Effector memory CD4-positive, alpha-beta T cell (primary cell): Measurements from ENCODE around the gene TPSG1.
"Not testable (repeated sequence)": the region's sequence is repeated elsewhere in the genome, so short reads cannot be mapped to it uniquely, and the experiment has no call there.

Source experiments
- DNase-seq, 3 donors: peaks; one replicate each; pipeline ENCODE4 v3.0.0-alpha.2; 2020
- H3K27ac ChIP-seq: 2 replicates; pipeline ENCODE4 v1.7.0; 2013; ENCODE audit warnings: mild to moderate bottlenecking, low read length, moderate library complexity; ENCODE audit not compliant: insufficient read depth, poor library complexity, severe bottlenecking
- H3K27me3 ChIP-seq: replicated peaks from 2 replicates; pipeline ENCODE4 v1.7.0; 2013; ENCODE audit warnings: mild to moderate bottlenecking, low read length; ENCODE audit not compliant: insufficient read depth, control insufficient read depth, poor library complexity, severe bottlenecking
- H3K36me3 ChIP-seq: 2 replicates; pipeline ENCODE4 v1.7.0; 2013; ENCODE audit warnings: mild to moderate bottlenecking, low read length, moderate library complexity; ENCODE audit not compliant: control insufficient read depth, insufficient read depth
- H3K4me1 ChIP-seq: 2 replicates; pipeline ENCODE4 v1.7.0; 2013; ENCODE audit warnings: low read length, mild to moderate bottlenecking; ENCODE audit not compliant: control insufficient read depth, insufficient read depth, poor library complexity, severe bottlenecking
- H3K4me3 ChIP-seq: 2 replicates; pipeline ENCODE4 v1.7.0; 2013; ENCODE audit warnings: low read length, low read depth, mild to moderate bottlenecking; ENCODE audit not compliant: insufficient read depth, poor library complexity, severe bottlenecking
- H3K9me3 ChIP-seq: 2 replicates; pipeline ENCODE4 v1.7.0; 2013; ENCODE audit warnings: mild to moderate bottlenecking, low read length, moderate library complexity; ENCODE audit not compliant: control insufficient read depth

TPSG1 gene

DNA sequence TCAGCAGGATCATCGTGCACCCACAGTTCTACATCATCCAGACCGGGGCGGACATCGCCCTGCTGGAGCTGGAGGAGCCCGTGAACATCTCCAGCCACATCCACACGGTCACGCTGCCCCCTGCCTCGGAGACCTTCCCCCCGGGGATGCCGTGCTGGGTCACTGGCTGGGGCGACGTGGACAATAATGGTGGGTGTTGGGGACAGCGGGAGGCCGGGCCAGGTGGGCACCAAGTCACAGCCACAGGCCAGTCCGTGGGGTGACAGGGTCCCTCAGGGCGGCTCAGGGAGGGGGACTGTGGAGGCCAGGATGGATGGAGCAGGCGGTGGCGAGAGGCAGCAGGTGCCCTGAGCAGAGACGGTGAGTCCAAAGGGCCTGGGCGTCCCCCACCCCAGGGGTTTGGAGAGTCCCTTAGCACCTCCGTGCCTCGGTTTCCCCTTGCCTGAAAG is 31.8 kb upstream of the TPSG1 start:
- Histone ChIP-seq H3K4me3 (no peak overlapping the region), H3K4me1 (peaks cover 8% of the 10 kb centered on the region), H3K27ac (no peak overlapping the region), H3K27me3 (peaks cover 27% of the 10 kb centered on the region), H3K9me3 (no peaks in the 10 kb centered on the region), H3K36me3 (no peaks in the 10 kb centered on the region)
- no peak for DNase-seq

- H3K27ac ChIP-seq, H3K4me3 ChIP-seq, H3K4me1 ChIP-seq, H3K36me3 ChIP-seq, H3K9me3 ChIP-seq, DNase-seq: not testable (repeated sequence)
- peaks cover 27% of the 10 kb centered on the region for H3K27me3 ChIP-seq
Measured at GRCh38 chr16:1256296-1256873, 31.3 kb upstream of the TPSG1 start.

- not testable (repeated sequence) for DNase-seq, H3K4me1 ChIP-seq, H3K27ac ChIP-seq, H3K36me3 ChIP-seq, H3K9me3 ChIP-seq, H3K4me3 ChIP-seq
- peaks cover 18% of the 10 kb centered on the region for H3K27me3 ChIP-seq
Measured at GRCh38 chr16:1255276-1256122, 30.4 kb upstream of the TPSG1 start, which contains the start of gene TPSD1. TSS of gene TPSD1 (plus strand) at chr16:1256069. CDS start at chr16:1256281, 212 bp downstream.

GRCh38 chr16:1254821-1255220 is 29.8 kb upstream of the TPSG1 start:
- H3K4me1 ChIP-seq, H3K36me3 ChIP-seq, H3K27ac ChIP-seq, DNase-seq, H3K4me3 ChIP-seq, H3K9me3 ChIP-seq: not testable (repeated sequence)
- H3K27me3 ChIP-seq, result peaks cover 12% of the 10 kb centered on the region

DNA sequence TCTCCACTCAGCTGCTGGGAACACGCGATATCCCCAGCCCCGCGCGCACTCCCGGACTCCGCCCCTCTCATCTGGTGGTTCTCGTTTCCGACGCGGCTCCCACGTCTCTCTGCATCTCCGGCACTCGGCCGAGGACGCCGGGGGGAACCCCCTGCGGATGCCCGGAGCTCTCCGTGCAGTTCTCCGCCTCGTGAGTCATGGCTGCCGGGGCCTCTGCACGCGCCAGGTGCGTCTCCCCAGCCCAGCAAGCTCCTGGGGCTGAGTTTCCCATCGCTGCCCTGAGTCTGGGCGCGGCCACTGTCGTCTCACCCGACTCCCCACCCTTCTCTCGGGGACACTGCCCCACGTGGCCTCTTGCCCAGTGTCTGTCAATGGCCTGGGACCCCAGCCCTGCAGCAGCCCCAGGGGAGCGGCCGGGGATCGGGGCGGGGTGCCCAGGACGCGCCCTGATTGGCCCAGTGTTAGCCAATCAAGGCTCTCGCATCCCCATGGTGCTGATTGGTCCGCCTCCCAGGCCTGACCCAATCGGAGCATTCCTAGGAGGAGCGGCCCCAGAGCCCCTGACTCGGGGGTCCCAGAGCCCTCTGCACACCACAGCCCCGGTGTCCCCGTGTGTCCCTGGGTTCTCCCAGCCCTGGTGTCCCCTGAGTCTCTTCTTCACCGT is 28.8 kb upstream of the TPSG1 start:
- not testable (repeated sequence) for H3K36me3 ChIP-seq, H3K4me1 ChIP-seq, H3K27ac ChIP-seq, H3K27me3 ChIP-seq, H3K4me3 ChIP-seq, DNase-seq, H3K9me3 ChIP-seq

DNA sequence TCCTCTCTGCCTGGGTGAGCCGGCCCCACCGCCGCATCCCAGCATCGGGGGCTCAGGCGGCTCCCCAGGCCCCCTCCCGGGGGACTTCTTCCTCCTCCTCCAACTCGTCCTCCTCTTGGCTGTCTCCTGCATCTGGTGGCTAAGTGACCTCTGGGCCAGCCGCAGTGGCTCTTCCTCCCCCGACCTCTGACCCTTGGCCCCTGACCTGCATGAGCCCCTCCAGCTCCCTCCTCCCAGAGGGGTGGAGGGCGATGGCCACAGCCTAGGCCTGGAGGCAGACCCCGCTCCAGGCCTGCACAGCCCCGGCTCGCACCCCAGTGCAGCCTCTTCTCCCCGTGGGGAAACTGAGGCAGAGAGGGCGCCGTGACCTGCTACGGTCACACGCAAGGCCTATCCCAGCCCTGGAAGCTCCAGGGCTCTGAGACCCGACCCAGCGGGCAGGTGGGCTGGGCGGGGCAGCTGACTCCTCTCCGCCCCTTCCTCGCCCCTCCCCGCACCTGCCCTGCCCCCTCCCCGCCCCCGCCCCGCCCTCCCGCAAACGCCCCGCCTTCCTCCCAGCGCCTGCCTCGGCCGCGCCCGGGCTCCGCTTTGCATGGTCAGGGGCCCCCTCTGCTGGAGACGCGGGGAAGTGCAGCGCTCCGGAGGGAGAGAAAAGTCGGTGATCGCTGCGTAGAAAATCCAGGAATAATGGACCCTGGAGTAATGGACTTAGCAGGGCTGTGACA is 24.1 kb upstream of the TPSG1 start:
- H3K27ac ChIP-seq, H3K4me3 ChIP-seq, H3K36me3 ChIP-seq, H3K9me3 ChIP-seq, H3K27me3 ChIP-seq, H3K4me1 ChIP-seq, DNase-seq: not testable (repeated sequence)

GRCh38 chr16:1247903-1248537 is 23.0 kb upstream of the TPSG1 start:
- H3K27me3 ChIP-seq, H3K36me3 ChIP-seq, H3K4me1 ChIP-seq, H3K27ac ChIP-seq, H3K4me3 ChIP-seq, H3K9me3 ChIP-seq, DNase-seq: not testable (repeated sequence)

GRCh38 chr16:1245452-1246020 is 20.5 kb upstream of the TPSG1 start:
- no peak for DNase-seq
- Histone ChIP-seq H3K36me3 (no peaks in the 10 kb centered on the region), H3K27me3 (no peaks in the 10 kb centered on the region), H3K9me3 (no peaks in the 10 kb centered on the region), H3K27ac (no peak overlapping the region), H3K4me1 (no peaks in the 10 kb centered on the region), H3K4me3 (no peak overlapping the region)

GRCh38 chr16:1244881-1245280 is 19.8 kb upstream of the TPSG1 start:
- Histone ChIP-seq H3K27me3 (no peaks in the 10 kb centered on the region), H3K27ac (no peak overlapping the region), H3K4me1 (no peaks in the 10 kb centered on the region), H3K9me3 (no peaks in the 10 kb centered on the region), H3K4me3 (no peak overlapping the region), H3K36me3 (no peaks in the 10 kb centered on the region)
- no peak for DNase-seq
